GM10266 (cell line): ENCODE results near the gene LCN1.

ENCODE experiments used
- DNase-seq: peaks from one replicate; pipeline ENCODE4 v3.0.0; 2012; ENCODE audit errors: extremely low spot score
- TF ChIP-seq, protein P1 (sequence below): IDR thresholded peaks from 2 replicates; pipeline ENCODE4 v1.5.1; 2012; ENCODE audit warnings: mild to moderate bottlenecking, low read depth; ENCODE audit not compliant: control insufficient read depth, insufficient read depth; ENCODE audit errors: missing control alignments

LCN1 gene

GRCh38 chr9:135489188-135489906, 31.9 kb upstream of the LCN1 start:
- TF ChIP-seq, protein P1, sequence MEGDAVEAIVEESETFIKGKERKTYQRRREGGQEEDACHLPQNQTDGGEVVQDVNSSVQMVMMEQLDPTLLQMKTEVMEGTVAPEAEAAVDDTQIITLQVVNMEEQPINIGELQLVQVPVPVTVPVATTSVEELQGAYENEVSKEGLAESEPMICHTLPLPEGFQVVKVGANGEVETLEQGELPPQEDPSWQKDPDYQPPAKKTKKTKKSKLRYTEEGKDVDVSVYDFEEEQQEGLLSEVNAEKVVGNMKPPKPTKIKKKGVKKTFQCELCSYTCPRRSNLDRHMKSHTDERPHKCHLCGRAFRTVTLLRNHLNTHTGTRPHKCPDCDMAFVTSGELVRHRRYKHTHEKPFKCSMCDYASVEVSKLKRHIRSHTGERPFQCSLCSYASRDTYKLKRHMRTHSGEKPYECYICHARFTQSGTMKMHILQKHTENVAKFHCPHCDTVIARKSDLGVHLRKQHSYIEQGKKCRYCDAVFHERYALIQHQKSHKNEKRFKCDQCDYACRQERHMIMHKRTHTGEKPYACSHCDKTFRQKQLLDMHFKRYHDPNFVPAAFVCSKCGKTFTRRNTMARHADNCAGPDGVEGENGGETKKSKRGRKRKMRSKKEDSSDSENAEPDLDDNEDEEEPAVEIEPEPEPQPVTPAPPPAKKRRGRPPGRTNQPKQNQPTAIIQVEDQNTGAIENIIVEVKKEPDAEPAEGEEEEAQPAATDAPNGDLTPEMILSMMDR: no peak
- DNase-seq: no peak

DNA sequence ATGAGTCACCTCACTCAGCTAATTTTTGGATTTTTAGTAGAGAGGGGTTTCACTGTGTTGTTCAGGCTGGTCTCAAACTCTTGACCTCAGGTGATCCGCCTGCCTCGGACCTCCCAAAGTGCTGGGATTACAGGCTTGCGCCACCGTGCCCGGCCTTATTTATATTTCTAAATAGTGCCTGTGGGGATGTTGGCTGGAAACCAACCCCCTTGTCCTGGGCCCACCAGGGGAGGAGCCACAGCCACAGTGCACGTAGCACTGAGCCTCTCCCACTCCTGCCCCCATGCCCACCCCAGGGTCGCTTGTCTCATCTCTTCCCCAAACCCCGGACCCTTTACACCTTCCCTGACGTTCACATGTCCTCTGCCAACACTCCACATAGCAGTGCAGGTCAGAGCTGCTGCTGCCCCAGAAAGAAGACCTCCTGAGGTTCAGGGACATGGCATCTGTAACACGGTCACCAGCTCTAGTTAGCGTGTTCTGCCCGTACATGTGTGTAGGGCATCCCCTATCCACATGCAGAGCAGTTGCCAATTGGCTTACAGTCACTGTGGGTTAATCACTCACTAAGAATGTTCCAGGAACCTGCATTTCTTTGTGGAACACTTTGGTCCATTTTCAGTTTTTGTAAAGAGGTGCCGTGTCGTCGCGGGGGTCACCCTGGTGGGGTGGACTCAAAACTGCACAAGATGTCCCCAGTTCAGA, 30.9 kb upstream of the LCN1 start:
- TF ChIP-seq, protein P1: no peak

DNA sequence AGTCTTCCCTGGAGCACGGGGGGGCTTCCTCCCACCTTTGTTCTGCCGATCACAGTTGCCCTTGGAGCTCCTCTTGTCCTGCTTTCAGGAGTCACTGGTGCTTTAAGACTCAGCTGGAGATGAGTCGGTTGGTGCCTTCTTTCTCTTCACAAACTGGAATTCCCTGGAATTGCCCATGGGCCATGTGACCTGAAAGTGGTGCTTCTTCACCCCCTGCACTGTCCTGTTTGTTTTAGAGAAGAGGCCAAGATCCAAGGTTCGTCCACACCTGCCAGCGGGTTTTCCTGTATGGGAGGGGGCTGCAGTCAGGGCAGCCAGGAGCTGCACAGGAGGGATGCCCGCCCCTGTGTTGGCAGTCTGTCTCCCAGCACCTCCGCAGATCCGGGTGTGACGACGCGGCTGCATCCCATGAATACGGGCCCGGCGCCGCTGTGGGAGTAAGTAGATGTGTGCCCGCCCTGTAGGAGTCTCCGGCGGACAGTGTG, 30.2 kb upstream of the LCN1 start:
- no peak for DNase-seq
- TF ChIP-seq, protein P1: no peak

More for the DNA sequence above, 30.9 kb upstream of the LCN1 start:
- no peak for DNase-seq

DNA sequence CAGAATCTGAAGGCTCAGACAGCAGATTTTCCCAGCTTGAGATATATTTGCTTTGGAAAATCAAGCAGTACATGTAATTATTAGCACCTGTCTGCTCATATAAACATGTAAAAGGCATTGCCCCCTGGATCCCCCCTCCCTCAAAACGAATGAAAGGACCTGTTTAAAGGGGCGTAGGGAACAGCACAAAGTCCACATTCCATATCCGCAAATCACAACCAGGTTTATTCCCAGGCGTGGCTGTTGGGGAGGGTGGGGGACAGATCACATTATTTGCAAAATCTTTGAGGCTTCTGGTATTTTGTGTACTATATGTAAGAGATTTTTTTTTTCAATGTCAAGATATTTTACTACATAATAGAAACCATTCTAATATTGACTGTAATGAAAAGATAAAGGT, 29.5 kb upstream of the LCN1 start:
- DNase-seq: no peak

DNA sequence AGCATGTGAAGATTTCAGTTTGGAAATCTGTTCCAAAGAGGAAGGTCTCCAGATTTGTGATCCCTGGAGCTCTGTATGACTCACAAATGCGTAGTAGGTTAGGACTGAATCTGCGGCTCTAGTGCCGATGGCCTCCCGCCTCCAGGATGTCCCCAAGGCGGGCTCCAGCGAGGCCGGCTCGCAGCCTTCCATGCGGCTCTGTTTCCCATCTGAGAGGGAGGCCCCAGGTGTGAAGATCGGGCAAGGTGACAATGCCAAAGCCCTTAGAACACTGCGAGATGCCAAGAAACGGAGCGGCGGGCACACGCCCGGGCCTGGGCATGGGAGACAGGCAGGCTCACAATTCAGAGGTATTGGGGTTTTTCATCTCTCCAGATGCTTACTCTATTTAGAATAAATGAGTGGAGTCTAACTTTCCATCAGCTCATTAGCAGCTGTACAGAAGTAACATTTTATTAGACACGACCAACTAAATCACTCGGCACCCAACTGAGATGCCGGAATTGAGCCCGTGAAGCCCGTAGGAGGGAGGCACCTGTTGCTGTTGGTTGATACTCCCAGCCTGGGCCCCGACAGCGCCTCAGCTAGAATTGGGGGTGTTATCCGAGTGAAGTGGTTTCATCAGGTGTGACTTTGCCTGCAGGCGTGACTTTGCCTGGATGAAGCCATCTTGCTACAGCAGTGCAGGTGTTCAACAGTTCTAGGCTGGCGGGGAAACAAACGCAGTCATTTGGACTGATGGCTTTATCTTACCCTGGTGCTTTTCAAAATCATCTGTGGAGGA, 28.2 kb upstream of the LCN1 start:
- TF ChIP-seq, protein P1: no peak
- no peak for DNase-seq

More for the DNA sequence above, 29.5 kb upstream of the LCN1 start:
- TF ChIP-seq, protein P1: no peak

DNA sequence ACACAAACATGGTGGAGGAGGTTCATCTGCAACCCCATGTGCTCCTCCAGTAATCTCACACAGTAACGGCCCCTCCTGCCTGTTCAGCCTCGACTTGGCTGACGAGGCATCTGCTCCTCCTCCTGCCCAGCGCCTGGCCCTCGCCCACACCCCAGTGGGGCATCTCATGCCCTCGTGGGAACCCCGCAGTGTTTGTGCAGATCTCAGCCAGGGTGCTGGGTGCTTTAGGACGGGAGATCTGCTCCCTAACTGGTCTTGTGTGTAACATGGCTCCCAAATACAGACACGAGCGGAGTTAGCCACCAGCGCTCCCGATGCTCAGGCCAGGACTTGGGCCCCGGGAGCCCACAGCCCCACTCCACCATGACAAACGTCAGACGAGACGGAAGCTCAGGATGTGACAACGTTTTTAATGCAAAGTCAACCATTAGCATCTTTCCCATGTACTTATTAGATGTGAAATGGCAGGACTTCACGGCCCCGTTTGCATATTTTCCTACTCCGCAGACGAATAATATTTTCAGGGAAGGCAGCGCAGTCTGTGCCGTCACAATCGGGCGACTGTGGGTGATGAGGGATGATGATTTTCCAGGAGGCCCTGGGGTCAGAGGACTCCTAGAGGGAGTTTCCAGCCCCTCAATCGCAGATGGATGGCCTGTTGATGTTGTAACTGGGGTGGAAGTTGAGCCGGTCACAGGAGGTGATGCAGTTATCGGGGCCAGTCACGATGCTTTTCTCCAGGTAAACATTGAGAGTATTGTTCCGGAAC, 26.3 kb upstream of the LCN1 start:
- DNase-seq: no peak
- TF ChIP-seq, protein P1: no peak
